ENCODE data around the gene ZNF746. TPM values are rescaled to one million over a fixed set of nuclear protein-coding genes. Genes with fewer than 3 reads are reported as not detected.
A peak's percentile ranks its signal among the peaks of the same experiment; 100 is the strongest.

Gene ZNF746
- total and polyA plus RNA-seq, 9 of the 15 experiments (the other 6 are each of a cell fraction or from before 2014, with no cell fraction given) = 1.7 to 31.6 (median 13.3) TPM

DNA sequence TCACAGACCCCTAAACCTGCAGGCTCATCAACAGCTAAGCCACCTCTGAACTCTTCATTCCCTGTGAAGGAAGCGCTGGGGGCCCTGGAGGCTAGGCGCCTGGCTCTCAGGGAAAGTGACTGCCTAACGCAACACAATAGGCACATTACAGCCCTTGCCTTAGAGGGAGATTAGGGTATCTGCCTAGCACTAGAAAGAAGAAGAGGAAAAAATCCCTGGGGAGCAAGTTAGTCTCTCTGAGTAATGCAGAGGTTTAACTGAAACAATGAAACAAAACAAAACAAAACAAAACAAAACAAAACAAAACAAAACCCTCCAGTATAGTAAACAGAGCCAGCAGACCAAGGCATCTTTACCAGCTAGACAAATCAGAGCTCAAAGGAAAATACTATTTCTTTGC, 39.4 kb downstream of the ZNF746 start (continued):
- TF ChIP-seq SLC30A9 (CRISPR knock-in tag; IDR thresholded peaks at IDR 0.05) (no peak), FOXA3 (CRISPR knock-in tag; conservative IDR thresholded peaks at IDR 0.05 in 1 of 2, IDR thresholded peaks at IDR 0.05 in 1 of 2) (0 out of 4 replicates have a peak, but pooled peaks of 1 of the 2 experiments have one; percentile 3), CBX2 (IDR thresholded peaks at IDR 0.05; ENCODE audit: insufficient read depth, low read length, poor library complexity, severe bottlenecking) (no peak), ZNF717 (CRISPR knock-in tag; IDR thresholded peaks at IDR 0.05) (no peak), BMI1 (IDR thresholded peaks at IDR 0.05; ENCODE audit: low read length) (no peak), HDAC1 (IDR thresholded peaks at IDR 0.05) (0 out of 4 replicates have a peak, but pooled peaks of 1 of the 2 experiments have one; percentile 13), CTBP1 (IDR thresholded peaks at IDR 0.05; ENCODE audit: borderline replicate concordance) (no peak), THRAP3 (IDR thresholded peaks at IDR 0.05; ENCODE audit: borderline replicate concordance) (0 out of 2 replicates have a peak, but pooled peaks have one; percentile 46), ZNF668 (CRISPR knock-in tag; IDR thresholded peaks at IDR 0.05) (no peak), SMAD3 (CRISPR knock-in tag; conservative IDR thresholded peaks at IDR 0.05) (no peak), YBX1 (IDR thresholded peaks at IDR 0.05) (no peak), SIN3A (IDR thresholded peaks at IDR 0.05; ENCODE audit: borderline replicate concordance in 2 of 2, control insufficient read depth in 1 of 2, low read depth in 2 of 2, low read length in 2 of 2) (no peak), ZNF165 (CRISPR knock-in tag; IDR thresholded peaks at IDR 0.05; ENCODE audit: borderline replicate concordance) (no peak), SNIP1 (IDR thresholded peaks at IDR 0.05; ENCODE audit: low read depth) (no peak), POLR2H (tag; IDR thresholded peaks at IDR 0.05; ENCODE audit: low read depth) (no peak), RBM14 (IDR thresholded peaks at IDR 0.05; ENCODE audit: borderline replicate concordance, insufficient read depth, low read depth, low read length) (no peak), KAT8 (IDR thresholded peaks at IDR 0.05; ENCODE audit: low read depth) (0 out of 2 replicates have a peak, but pooled peaks have one; percentile 20)
- TF ChIP-seq, protein P1, sequence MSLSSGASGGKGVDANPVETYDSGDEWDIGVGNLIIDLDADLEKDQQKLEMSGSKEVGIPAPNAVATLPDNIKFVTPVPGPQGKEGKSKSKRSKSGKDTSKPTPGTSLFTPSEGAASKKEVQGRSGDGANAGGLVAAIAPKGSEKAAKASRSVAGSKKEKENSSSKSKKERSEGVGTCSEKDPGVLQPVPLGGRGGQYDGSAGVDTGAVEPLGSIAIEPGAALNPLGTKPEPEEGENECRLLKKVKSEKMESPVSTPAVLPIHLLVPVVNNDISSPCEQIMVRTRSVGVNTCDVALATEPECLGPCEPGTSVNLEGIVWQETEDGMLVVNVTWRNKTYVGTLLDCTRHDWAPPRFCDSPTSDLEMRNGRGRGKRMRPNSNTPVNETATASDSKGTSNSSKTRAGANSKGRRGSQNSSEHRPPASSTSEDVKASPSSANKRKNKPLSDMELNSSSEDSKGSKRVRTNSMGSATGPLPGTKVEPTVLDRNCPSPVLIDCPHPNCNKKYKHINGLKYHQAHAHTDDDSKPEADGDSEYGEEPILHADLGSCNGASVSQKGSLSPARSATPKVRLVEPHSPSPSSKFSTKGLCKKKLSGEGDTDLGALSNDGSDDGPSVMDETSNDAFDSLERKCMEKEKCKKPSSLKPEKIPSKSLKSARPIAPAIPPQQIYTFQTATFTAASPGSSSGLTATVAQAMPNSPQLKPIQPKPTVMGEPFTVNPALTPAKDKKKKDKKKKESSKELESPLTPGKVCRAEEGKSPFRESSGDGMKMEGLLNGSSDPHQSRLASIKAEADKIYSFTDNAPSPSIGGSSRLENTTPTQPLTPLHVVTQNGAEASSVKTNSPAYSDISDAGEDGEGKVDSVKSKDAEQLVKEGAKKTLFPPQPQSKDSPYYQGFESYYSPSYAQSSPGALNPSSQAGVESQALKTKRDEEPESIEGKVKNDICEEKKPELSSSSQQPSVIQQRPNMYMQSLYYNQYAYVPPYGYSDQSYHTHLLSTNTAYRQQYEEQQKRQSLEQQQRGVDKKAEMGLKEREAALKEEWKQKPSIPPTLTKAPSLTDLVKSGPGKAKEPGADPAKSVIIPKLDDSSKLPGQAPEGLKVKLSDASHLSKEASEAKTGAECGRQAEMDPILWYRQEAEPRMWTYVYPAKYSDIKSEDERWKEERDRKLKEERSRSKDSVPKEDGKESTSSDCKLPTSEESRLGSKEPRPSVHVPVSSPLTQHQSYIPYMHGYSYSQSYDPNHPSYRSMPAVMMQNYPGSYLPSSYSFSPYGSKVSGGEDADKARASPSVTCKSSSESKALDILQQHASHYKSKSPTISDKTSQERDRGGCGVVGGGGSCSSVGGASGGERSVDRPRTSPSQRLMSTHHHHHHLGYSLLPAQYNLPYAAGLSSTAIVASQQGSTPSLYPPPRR (CRISPR knock-in tag; IDR thresholded peaks at IDR 0.05; ENCODE audit: borderline replicate concordance) = no peak
- TF ChIP-seq, protein P2, sequence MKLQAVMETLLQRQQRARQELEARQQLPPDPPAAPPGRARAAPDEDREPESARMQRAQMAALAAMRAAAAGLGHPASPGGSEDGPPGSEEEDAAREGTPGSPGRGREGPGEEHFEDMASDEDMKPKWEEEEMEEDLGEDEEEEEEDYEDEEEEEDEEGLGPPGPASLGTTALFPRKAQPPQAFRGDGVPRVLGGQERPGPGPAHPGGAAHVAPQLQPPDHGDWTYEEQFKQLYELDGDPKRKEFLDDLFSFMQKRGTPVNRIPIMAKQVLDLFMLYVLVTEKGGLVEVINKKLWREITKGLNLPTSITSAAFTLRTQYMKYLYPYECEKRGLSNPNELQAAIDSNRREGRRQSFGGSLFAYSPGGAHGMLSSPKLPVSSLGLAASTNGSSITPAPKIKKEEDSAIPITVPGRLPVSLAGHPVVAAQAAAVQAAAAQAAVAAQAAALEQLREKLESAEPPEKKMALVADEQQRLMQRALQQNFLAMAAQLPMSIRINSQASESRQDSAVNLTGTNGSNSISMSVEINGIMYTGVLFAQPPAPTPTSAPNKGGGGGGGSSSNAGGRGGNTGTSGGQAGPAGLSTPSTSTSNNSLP (IDR thresholded peaks at IDR 0.05; ENCODE audit: borderline replicate concordance, low read depth, low read length) = no peak

All from K562 (cell line).